KMS-11 (cell line): ENCODE results near the gene ESRP2.

Experiments
- H2AFZ ChIP-seq: fragments of 200-600 bp; sonication (generic); 2 replicates; pipeline ENCODE4 v1.6.1; 2016; ENCODE audit warnings: antibody characterized with exemption, mixed run types, low read depth
- H3K27ac ChIP-seq: fragments of 200-600 bp; sonication (generic); 2 replicates; pipeline ENCODE4 v1.6.1; 2016; ENCODE audit warnings: mild to moderate bottlenecking, mixed run types
- H3K27me3 ChIP-seq: fragments of 200-600 bp; sonication (generic); 2 replicates; pipeline ENCODE4 v1.6.1; 2017; ENCODE audit warnings: mild to moderate bottlenecking, low read depth, mixed run types, moderate library complexity; ENCODE audit not compliant: insufficient read depth
- H3K36me3 ChIP-seq: fragments of 200-600 bp; sonication (generic); 2 replicates; pipeline ENCODE4 v1.6.1; 2017; ENCODE audit warnings: mild to moderate bottlenecking, mixed run types; ENCODE audit not compliant: insufficient read depth
- H3K4me1 ChIP-seq: fragments of 200-600 bp; sonication (generic); 2 replicates; pipeline ENCODE4 v1.6.1; 2016; ENCODE audit warnings: mild to moderate bottlenecking, low read depth, mixed run types; ENCODE audit not compliant: poor library complexity, severe bottlenecking
- H3K4me2 ChIP-seq: fragments of 200-600 bp; sonication (generic); 2 replicates; pipeline ENCODE4 v1.7.0; 2016; ENCODE audit warnings: mild to moderate bottlenecking, mixed run types
- H3K4me3 ChIP-seq: fragments of 200-600 bp; sonication (generic); IDR thresholded peaks from 2 replicates; pipeline ENCODE4 v1.6.1; 2017; ENCODE audit warnings: low read depth, low read length, mixed read lengths; ENCODE audit not compliant: insufficient read depth
- H3K79me2 ChIP-seq: fragments of 200-600 bp; sonication (generic); 2 replicates; pipeline ENCODE4 v1.6.1; 2016; ENCODE audit warnings: low read depth, mixed run types; ENCODE audit not compliant: insufficient read depth
- H3K9ac ChIP-seq: fragments of 200-600 bp; sonication (generic); 2 replicates; pipeline ENCODE4 v1.6.1; 2016; ENCODE audit warnings: mild to moderate bottlenecking, mixed run types
- H4K20me1 ChIP-seq: fragments of 200-600 bp; sonication (generic); 2 replicates; pipeline ENCODE4 v1.6.1; 2016; ENCODE audit warnings: mild to moderate bottlenecking, mixed run types; ENCODE audit not compliant: insufficient read depth
- TF ChIP-seq, protein P1 (sequence below): fragments of 200-600 bp; sonication (generic); conservative IDR thresholded peaks from 2 replicates; pipeline ENCODE4 v1.6.1; 2017; ENCODE audit warnings: low read depth, mild to moderate bottlenecking, antibody characterized with exemption, low read length, moderate library complexity, mixed read lengths

ESRP2 gene

DNA sequence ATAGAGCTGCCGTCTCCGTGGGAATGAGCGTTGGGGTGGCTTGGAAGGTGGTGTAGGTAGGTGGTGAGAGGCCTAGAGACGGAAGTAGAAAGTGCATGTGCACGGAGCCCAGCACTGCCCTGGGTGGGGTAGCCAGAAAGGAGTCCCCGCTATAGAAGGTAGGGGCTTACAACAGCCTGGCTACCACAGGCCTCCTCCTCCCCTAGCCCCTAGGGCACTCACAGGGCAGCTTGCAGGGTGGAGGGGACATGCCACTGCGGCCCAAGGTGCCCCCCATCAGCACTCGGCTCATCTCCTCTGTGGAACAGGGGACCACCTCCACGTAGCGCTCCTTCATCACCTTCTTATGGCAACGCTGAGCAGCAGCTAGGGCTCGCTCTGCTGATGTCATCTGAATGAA, 5.0 kb downstream of the ESRP2 start:
- TF ChIP-seq, protein P1, sequence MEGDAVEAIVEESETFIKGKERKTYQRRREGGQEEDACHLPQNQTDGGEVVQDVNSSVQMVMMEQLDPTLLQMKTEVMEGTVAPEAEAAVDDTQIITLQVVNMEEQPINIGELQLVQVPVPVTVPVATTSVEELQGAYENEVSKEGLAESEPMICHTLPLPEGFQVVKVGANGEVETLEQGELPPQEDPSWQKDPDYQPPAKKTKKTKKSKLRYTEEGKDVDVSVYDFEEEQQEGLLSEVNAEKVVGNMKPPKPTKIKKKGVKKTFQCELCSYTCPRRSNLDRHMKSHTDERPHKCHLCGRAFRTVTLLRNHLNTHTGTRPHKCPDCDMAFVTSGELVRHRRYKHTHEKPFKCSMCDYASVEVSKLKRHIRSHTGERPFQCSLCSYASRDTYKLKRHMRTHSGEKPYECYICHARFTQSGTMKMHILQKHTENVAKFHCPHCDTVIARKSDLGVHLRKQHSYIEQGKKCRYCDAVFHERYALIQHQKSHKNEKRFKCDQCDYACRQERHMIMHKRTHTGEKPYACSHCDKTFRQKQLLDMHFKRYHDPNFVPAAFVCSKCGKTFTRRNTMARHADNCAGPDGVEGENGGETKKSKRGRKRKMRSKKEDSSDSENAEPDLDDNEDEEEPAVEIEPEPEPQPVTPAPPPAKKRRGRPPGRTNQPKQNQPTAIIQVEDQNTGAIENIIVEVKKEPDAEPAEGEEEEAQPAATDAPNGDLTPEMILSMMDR, result no peak
- Histone ChIP-seq H3K36me3 (no peaks in the 10 kb centered on the region), H3K4me1 (peaks cover 23% of the 10 kb centered on the region), H2AFZ (no peak overlapping the region), H4K20me1 (no peaks in the 10 kb centered on the region), H3K9ac (no peak overlapping the region), H3K4me3 (no peak overlapping the region), H3K4me2 (no peak overlapping the region), H3K79me2 (no peaks in the 10 kb centered on the region), H3K27me3 (no peaks in the 10 kb centered on the region), H3K27ac (no peak overlapping the region)

- Histone ChIP-seq H3K36me3 (no peaks in the 10 kb centered on the region), H3K27me3 (no peaks in the 10 kb centered on the region), H3K27ac (no peak overlapping the region), H2AFZ (no peak overlapping the region), H4K20me1 (no peaks in the 10 kb centered on the region), H3K9ac (no peak overlapping the region), H3K4me2 (no peak overlapping the region), H3K4me1 (peaks cover 23% of the 10 kb centered on the region), H3K4me3 (no peak overlapping the region), H3K79me2 (no peaks in the 10 kb centered on the region)
- TF ChIP-seq, protein P1, result no peak
These were observed 5.8 kb downstream of the ESRP2 start for GRCh38 chr16:68230176-68230571.

GRCh38 chr16:68229431-68230175, 6.3 kb downstream of the ESRP2 start:
- H3K36me3 ChIP-seq, result no peaks in the 10 kb centered on the region
- TF ChIP-seq, protein P1, result peak; percentile 93

DNA sequence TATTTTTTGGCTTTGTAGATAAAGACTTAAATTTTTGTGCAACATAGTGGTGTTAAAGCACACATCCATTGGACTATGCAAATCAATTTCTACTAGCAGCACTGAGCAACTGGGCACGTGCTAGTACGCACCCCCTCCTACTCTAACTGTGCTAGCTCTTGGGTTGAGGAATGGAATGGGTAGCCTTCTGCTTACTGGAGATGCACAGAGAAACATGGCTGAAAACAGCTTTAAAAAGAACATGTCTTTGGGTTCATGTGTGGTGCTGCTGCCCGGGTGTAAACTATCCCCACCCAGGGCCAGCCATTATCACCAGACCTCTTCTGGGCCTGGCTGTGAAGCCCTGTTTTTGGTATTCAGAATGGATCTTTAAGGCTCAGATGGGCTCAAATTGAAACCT, 7.3 kb downstream of the ESRP2 start:
- no peak overlapping the region for H3K4me3 ChIP-seq
- no peak overlapping the region for H3K9ac ChIP-seq
- peaks cover 15% of the 10 kb centered on the region for H3K4me1 ChIP-seq
- no peak overlapping the region for H2AFZ ChIP-seq
- no peaks in the 10 kb centered on the region for H3K36me3 ChIP-seq
- no peaks in the 10 kb centered on the region for H3K79me2 ChIP-seq
- TF ChIP-seq, protein P1, result no peak
- no peak overlapping the region for H3K4me2 ChIP-seq
- no peaks in the 10 kb centered on the region for H3K27me3 ChIP-seq
- H3K27ac ChIP-seq, result no peak overlapping the region
- H4K20me1 ChIP-seq, result no peaks in the 10 kb centered on the region

More at GRCh38 chr16:68229431-68230175, 6.3 kb downstream of the ESRP2 start:
- Histone ChIP-seq H3K79me2 (no peaks in the 10 kb centered on the region), H2AFZ (no peak overlapping the region), H4K20me1 (no peaks in the 10 kb centered on the region), H3K27me3 (no peaks in the 10 kb centered on the region), H3K4me3 (no peak overlapping the region), H3K27ac (no peak overlapping the region), H3K9ac (no peak overlapping the region), H3K4me2 (no peak overlapping the region), H3K4me1 (peaks cover 22% of the 10 kb centered on the region)
